NCI-H2196 treated with DMSO at 0.1 percent for 48 hours (cell line): ENCODE data around the gene ZNF576.
A peak's percentile ranks its signal among the peaks of the same experiment; 100 is the strongest.
"Not testable (repeated sequence)": the region's sequence is repeated elsewhere in the genome, so short reads cannot be mapped to it uniquely, and the experiment has no call there.

Source experiments
- DNase-seq: peaks from one replicate; lab custom pipeline; 2025; ENCODE audit not compliant: unreplicated experiment; lab: John Stamatoyannopoulos, UW

ZNF576 gene

GRCh38 chr19:43595999-43596841, at the start of gene ZNF576, which contains the start of gene IRGQ:
TSS of gene ZNF576 (plus strand) at chr19:43596595. CDS start at chr19:43597109, 514 bp downstream.
TSS of gene IRGQ (minus strand) at chr19:43596134. CDS start at chr19:43595338, 796 bp downstream.
- peak; percentile 98 for DNase-seq

- not testable (repeated sequence) for DNase-seq
These were observed 48.5 kb upstream of the ZNF576 start for GRCh38 chr19:43547926-43548325.

- DNase-seq: no peak
These were observed 47.7 kb upstream of the ZNF576 start for GRCh38 chr19:43548706-43549105.

- DNase-seq: no peak
These were observed 44.8 kb upstream of the ZNF576 start for GRCh38 chr19:43551399-43552197.

- no peak for DNase-seq
These were observed 44.3 kb upstream of the ZNF576 start for GRCh38 chr19:43552198-43552450.

- DNase-seq: no peak
These were observed 43.8 kb upstream of the ZNF576 start for GRCh38 chr19:43552616-43553015.

GRCh38 chr19:43553656-43554055, 42.7 kb upstream of the ZNF576 start:
- DNase-seq: no peak

- DNase-seq: no peak
These were observed 42.0 kb upstream of the ZNF576 start for GRCh38 chr19:43554317-43554895.

GRCh38 chr19:43555185-43555770, 41.1 kb upstream of the ZNF576 start:
- DNase-seq: peak; percentile 60

- no peak for DNase-seq
These were observed 35.7 kb upstream of the ZNF576 start for GRCh38 chr19:43560687-43561086.

- DNase-seq: no peak
These were observed 35.0 kb upstream of the ZNF576 start for GRCh38 chr19:43561139-43561970.

GRCh38 chr19:43562226-43562697, 34.1 kb upstream of the ZNF576 start:
- no peak for DNase-seq

GRCh38 chr19:43562698-43563241, 33.6 kb upstream of the ZNF576 start:
- peak; percentile 82 for DNase-seq

- DNase-seq: no peak
These were observed 32.5 kb upstream of the ZNF576 start for GRCh38 chr19:43563816-43564457.

- no peak for DNase-seq
These were observed 31.6 kb upstream of the ZNF576 start for GRCh38 chr19:43564800-43565199.

GRCh38 chr19:43569657-43570056, 26.7 kb upstream of the ZNF576 start:
- DNase-seq: no peak

GRCh38 chr19:43570174-43570791, 26.1 kb upstream of the ZNF576 start:
- DNase-seq: peak; percentile 80

GRCh38 chr19:43572171-43572588, 24.2 kb upstream of the ZNF576 start:
- DNase-seq: peak; percentile 64
